ENCODE measurements around the gene RASGRF2.

Gene RASGRF2

GRCh38 chr5:80959768-80960442, at the start of gene RASGRF2:
Gene RASGRF2 (plus strand): TSS chr5:80960363. CDS start chr5:80960739, 376 bp downstream.
- DNase-seq, result no peak

GRCh38 chr5:80912479-80912878, 47.7 kb upstream of the RASGRF2 start:
- DNase-seq, result no peak

- DNase-seq, result no peak
These were observed 44.4 kb upstream of the RASGRF2 start for GRCh38 chr5:80915716-80916115.

GRCh38 chr5:80916676-80917075, 43.5 kb upstream of the RASGRF2 start:
- no peak for DNase-seq

GRCh38 chr5:80917631-80918030, 42.5 kb upstream of the RASGRF2 start:
- DNase-seq, result peak; percentile 71

GRCh38 chr5:80919678-80920196, 40.4 kb upstream of the RASGRF2 start:
- DNase-seq, result no peak

GRCh38 chr5:80920333-80920732, 39.8 kb upstream of the RASGRF2 start:
- DNase-seq, result no peak

GRCh38 chr5:80921026-80921425, 39.1 kb upstream of the RASGRF2 start:
- DNase-seq, result no peak

GRCh38 chr5:80925931-80926330, 34.2 kb upstream of the RASGRF2 start:
- no peak for DNase-seq

GRCh38 chr5:80926536-80926935, 33.6 kb upstream of the RASGRF2 start:
- DNase-seq, result no peak

- DNase-seq, result no peak
These were observed 33.0 kb upstream of the RASGRF2 start for GRCh38 chr5:80926979-80927656.

GRCh38 chr5:80928073-80928472, 32.1 kb upstream of the RASGRF2 start:
- DNase-seq, result no peak

- peak; percentile 17 for DNase-seq
These were observed 29.2 kb upstream of the RASGRF2 start for GRCh38 chr5:80930940-80931339.

- peak; percentile 17 for DNase-seq
These were observed 28.8 kb upstream of the RASGRF2 start for GRCh38 chr5:80931411-80931810.

- DNase-seq, result no peak
These were observed 27.1 kb upstream of the RASGRF2 start for GRCh38 chr5:80933036-80933435.

- DNase-seq, result no peak
These were observed 25.4 kb upstream of the RASGRF2 start for GRCh38 chr5:80934751-80935150.

- DNase-seq, result no peak
These were observed 24.3 kb upstream of the RASGRF2 start for GRCh38 chr5:80935811-80936385.

GRCh38 chr5:80936881-80937280, 23.3 kb upstream of the RASGRF2 start:
- no peak for DNase-seq

- no peak for DNase-seq
These were observed 22.4 kb upstream of the RASGRF2 start for GRCh38 chr5:80937584-80938356.

- no peak for DNase-seq
These were observed 18.7 kb upstream of the RASGRF2 start for GRCh38 chr5:80941496-80941895.

GRCh38 chr5:80951366-80951765, 8.8 kb upstream of the RASGRF2 start:
- DNase-seq, result no peak

- no peak for DNase-seq
These were observed 6.6 kb upstream of the RASGRF2 start for GRCh38 chr5:80953587-80953986.

GRCh38 chr5:80955082-80955590, 5.0 kb upstream of the RASGRF2 start:
- no peak for DNase-seq

Data from DMS79 (cell line).